OCI-LY3 (cell line): ENCODE data around the gene CCR8.
A peak's percentile ranks its signal among the peaks of the same experiment; 100 is the strongest.

Experiments
- H2AFZ ChIP-seq: fragments of 200-600, 300-600 bp; shearing (Covaris generic); 2 replicates; pipeline ENCODE4 v1.6.0; 2014; ENCODE audit warnings: antibody characterized with exemption, low read depth, low read length
- H3K27ac ChIP-seq: fragments of 200-600, 300-600 bp; sonication (generic); 2 replicates; pipeline ENCODE4 v1.5.1; 2014; ENCODE audit warnings: mild to moderate bottlenecking, low read length, moderate library complexity, mixed read lengths
- H3K27me3 ChIP-seq: fragments of 200-600, 300-600 bp; sonication (generic); 2 replicates; pipeline ENCODE4 v1.6.1; 2014; ENCODE audit warnings: low read depth, low read length, mixed read lengths
- H3K36me3 ChIP-seq: fragments of 200-600, 300-600 bp; sonication (generic); replicated peaks from 2 replicates; pipeline ENCODE3; 2014; ENCODE audit warnings: low read depth, low read length, mixed read lengths
- H3K4me1 ChIP-seq: fragments of 300-600, 200-600 bp; sonication (generic); 2 replicates; pipeline ENCODE4 v1.6.1; 2014; ENCODE audit warnings: low read length, mixed read lengths
- H3K4me2 ChIP-seq: fragments of 200-600, 300-600 bp; sonication (generic); 2 replicates; pipeline ENCODE4 v1.6.1; 2014; ENCODE audit warnings: low read length, mixed read lengths
- H3K4me3 ChIP-seq: fragments of 300-600, 200-600 bp; sonication (generic); 2 replicates; pipeline ENCODE4 v1.5.1; 2014; ENCODE audit warnings: antibody characterized with exemption, mild to moderate bottlenecking, low read length, moderate library complexity
- H3K79me2 ChIP-seq: fragments of 300-600, 200-600 bp; shearing (Covaris generic); 2 replicates; pipeline ENCODE4 v1.6.1; 2014; ENCODE audit warnings: mild to moderate bottlenecking, low read length, mixed read lengths
- H3K9ac ChIP-seq: fragments of 300-600, 200-600 bp; shearing (Covaris generic); 2 replicates; pipeline ENCODE4 v1.6.0; 2014; ENCODE audit warnings: mild to moderate bottlenecking, low read length, moderate library complexity
- H3K9me3 ChIP-seq: fragments of 200-600, 300-600 bp; shearing (Covaris generic); 2 replicates; pipeline ENCODE4 v1.6.1; 2014; ENCODE audit warnings: low read length, mixed read lengths; ENCODE audit not compliant: insufficient read depth
- H4K20me1 ChIP-seq: fragments of 200-600, 300-600 bp; sonication (generic); 2 replicates; pipeline ENCODE4 v1.6.1; 2016; ENCODE audit warnings: low read length, mixed read lengths; ENCODE audit not compliant: insufficient read depth
- EZH2phosphoT487 ChIP-seq: fragments of 200-600 bp; shearing (Covaris generic); IDR thresholded peaks from 2 replicates; pipeline ENCODE4 v1.6.1; 2018; ENCODE audit warnings: antibody characterized with exemption, mixed run types, low read depth
- TF ChIP-seq, protein P1 (sequence below): fragments of 200-600, 300-600 bp; sonication (generic); IDR thresholded peaks from 2 replicates; pipeline ENCODE4 v1.5.1; 2014; ENCODE audit warnings: antibody characterized with exemption, low read length, low read depth

Gene CCR8, protein sequence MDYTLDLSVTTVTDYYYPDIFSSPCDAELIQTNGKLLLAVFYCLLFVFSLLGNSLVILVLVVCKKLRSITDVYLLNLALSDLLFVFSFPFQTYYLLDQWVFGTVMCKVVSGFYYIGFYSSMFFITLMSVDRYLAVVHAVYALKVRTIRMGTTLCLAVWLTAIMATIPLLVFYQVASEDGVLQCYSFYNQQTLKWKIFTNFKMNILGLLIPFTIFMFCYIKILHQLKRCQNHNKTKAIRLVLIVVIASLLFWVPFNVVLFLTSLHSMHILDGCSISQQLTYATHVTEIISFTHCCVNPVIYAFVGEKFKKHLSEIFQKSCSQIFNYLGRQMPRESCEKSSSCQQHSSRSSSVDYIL

DNA sequence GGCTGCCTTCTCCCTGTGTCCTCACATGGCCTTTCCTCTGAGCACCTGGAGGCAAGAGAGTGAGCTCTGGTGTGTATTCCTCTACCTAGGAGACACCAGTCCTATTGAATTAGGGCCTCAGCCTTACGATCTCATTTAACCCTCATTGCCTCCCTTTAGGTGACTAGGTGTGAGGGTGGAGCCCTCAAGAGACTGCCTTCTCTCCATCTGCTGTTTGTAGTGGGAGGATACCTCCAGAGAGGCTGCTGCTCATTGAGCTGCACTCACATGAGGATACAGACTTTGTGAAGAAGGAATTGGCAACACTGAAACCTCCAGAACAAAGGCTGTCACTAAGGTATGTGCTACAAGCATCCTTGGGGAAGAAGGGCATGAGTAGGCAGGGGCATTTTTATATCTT is at the start of gene CCR8:
Gene CCR8, plus strand, starts transcription at position 217 of the 400 bp plus-strand sequence. CDS start 2,623 bp downstream, outside the sequence.
- Histone ChIP-seq H2AFZ (peak within 1 kb of the TSS; percentile 24; the same call in 1 of the 2 replicates), H3K9ac (no peak within 1 kb of the TSS), H3K4me1 (peaks cover 27% of the 10 kb centered on the region), H3K4me2 (no peak within 1 kb of the TSS), H3K36me3 (no peaks in the 10 kb centered on the region), H3K27me3 (no peaks in the 10 kb centered on the region), H3K79me2 (no peaks in the 10 kb centered on the region), H3K27ac (no peak within 1 kb of the TSS), H4K20me1 (no peaks in the 10 kb centered on the region), H3K9me3 (no peaks in the 10 kb centered on the region), H3K4me3 (no peak within 1 kb of the TSS)
- TF ChIP-seq EZH2phosphoT487 = no peak
- TF ChIP-seq, protein P1, sequence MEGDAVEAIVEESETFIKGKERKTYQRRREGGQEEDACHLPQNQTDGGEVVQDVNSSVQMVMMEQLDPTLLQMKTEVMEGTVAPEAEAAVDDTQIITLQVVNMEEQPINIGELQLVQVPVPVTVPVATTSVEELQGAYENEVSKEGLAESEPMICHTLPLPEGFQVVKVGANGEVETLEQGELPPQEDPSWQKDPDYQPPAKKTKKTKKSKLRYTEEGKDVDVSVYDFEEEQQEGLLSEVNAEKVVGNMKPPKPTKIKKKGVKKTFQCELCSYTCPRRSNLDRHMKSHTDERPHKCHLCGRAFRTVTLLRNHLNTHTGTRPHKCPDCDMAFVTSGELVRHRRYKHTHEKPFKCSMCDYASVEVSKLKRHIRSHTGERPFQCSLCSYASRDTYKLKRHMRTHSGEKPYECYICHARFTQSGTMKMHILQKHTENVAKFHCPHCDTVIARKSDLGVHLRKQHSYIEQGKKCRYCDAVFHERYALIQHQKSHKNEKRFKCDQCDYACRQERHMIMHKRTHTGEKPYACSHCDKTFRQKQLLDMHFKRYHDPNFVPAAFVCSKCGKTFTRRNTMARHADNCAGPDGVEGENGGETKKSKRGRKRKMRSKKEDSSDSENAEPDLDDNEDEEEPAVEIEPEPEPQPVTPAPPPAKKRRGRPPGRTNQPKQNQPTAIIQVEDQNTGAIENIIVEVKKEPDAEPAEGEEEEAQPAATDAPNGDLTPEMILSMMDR = no peak

DNA sequence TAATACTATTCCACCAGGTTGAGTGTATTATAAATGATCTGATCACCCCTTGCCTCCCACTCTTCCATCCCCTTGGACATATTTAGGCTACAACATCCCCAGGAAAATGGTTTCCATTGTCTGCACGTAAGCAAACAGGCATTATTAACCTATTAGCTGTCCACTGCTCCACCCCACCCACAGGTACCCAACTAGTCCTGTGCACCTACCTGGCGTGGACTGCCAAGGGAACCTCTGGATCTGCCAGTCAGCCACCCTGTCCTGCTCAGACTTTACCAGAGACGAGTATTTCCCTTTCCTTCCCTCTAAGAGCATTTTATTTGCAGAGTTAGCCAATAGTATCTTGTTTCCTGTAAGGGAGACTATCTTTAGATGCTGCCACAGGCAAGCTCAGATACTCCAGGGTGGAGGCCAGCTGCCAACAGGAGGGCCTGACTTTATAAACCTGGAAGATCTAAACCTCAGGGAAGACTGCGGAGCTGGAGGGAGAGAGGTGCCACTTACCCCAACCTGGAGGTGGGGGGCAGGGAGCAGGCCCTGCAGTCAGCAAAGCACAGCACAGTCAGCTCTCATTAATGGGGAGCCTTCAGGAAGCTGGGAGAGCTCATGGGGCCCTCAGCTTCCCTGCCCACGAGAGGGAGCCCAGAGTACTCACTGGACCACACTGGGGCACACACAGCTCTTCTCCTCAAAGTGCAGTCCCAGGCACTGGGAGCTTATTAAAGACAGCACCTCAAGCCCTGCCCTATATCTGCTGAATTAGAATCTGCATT is 49.6 kb upstream of the CCR8 start, which contains the start of gene CX3CR1:
Gene CX3CR1, minus strand, starts transcription at position 292 of the 773 bp plus-strand sequence. CDS start 13,527 bp downstream, outside the sequence.
- Histone ChIP-seq H3K9ac (no peak within 1 kb of the TSS), H2AFZ (no peak within 1 kb of the TSS), H4K20me1 (no peaks in the 10 kb centered on the region), H3K27me3 (peaks cover 18% of the 10 kb centered on the region), H3K4me3 (peak within 1 kb of the TSS; percentile 59), H3K36me3 (no peaks in the 10 kb centered on the region), H3K27ac (no peak within 1 kb of the TSS), H3K9me3 (no peaks in the 10 kb centered on the region), H3K4me1 (peaks cover 35% of the 10 kb centered on the region), H3K4me2 (peak within 1 kb of the TSS; percentile 84), H3K79me2 (no peaks in the 10 kb centered on the region)
- TF ChIP-seq EZH2phosphoT487 = no peak
- TF ChIP-seq, protein P1 = peak; percentile 15; the same call in 1 of the 2 replicates

DNA sequence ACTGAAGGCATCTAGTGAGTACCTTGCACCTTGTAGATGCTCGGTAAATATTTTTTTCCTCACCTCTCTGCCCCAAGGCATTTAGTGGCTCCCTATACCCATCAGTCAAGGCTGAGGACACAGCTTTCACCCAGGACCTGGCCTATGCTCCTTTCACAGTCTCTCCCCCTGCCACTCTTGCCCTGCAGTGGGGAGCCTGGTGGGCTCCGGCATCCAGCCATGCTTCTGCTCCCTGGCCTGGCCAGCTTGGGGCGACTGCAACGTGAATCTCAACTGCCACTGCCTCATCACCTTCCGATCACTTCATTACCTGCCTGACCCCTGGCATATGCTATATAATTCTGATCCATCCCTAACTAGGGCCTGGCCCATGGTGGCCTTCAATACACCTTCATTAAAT is 48.9 kb upstream of the CCR8 start:
- Histone ChIP-seq H3K79me2 (no peaks in the 10 kb centered on the region), H3K27me3 (peaks cover 18% of the 10 kb centered on the region), H3K36me3 (no peaks in the 10 kb centered on the region), H2AFZ (no peak overlapping the region), H3K4me3 (no peak overlapping the region), H3K9me3 (no peaks in the 10 kb centered on the region), H3K27ac (no peak overlapping the region), H3K4me2 (peak overlapping the region; percentile 84), H3K4me1 (peaks cover 35% of the 10 kb centered on the region), H4K20me1 (no peaks in the 10 kb centered on the region), H3K9ac (no peak overlapping the region)
- TF ChIP-seq, protein P1 = no peak
- TF ChIP-seq EZH2phosphoT487 = no peak

DNA sequence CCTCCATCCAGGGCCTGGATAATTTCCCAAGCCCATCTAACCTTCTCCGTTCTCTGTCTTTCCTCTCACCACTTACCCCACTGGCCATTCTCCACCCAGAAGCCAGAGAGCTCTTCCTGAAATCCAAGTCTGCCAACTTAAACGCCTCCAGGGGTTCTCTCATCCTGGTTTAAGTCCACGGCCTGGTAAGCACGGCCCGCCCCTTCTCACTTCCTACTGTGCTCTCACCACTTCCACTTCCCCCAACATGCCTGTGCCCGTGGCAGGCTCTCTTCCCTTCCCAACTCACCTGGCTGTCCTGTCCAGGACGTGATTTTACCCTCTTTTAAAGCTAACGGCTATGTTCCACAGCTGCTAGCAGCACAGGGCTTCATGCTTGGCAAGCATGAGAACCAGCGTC is 48.0 kb upstream of the CCR8 start:
- peak overlapping the region; percentile 44; the same call in 1 of the 2 replicates for H3K9ac ChIP-seq
- peak overlapping the region; percentile 59 for H3K4me3 ChIP-seq
- H4K20me1 ChIP-seq = no peaks in the 10 kb centered on the region
- H3K9me3 ChIP-seq = no peaks in the 10 kb centered on the region
- H3K27ac ChIP-seq = no peak overlapping the region
- peaks cover 43% of the 10 kb centered on the region for H3K4me1 ChIP-seq
- peak overlapping the region; percentile 84 for H3K4me2 ChIP-seq
- TF ChIP-seq, protein P1 = no peak
- TF ChIP-seq EZH2phosphoT487 = no peak
- peak overlapping the region; percentile 3; the same call in 1 of the 2 replicates for H2AFZ ChIP-seq
- peaks cover 18% of the 10 kb centered on the region for H3K27me3 ChIP-seq
- H3K36me3 ChIP-seq = no peaks in the 10 kb centered on the region
- no peaks in the 10 kb centered on the region for H3K79me2 ChIP-seq
